GM03348 (cell line): ENCODE results near the gene MACROD2.
"Not testable (repeated sequence)": the region's sequence is repeated elsewhere in the genome, so short reads cannot be mapped to it uniquely, and the experiment has no call there.

Experiments used
- DNase-seq: peaks from one replicate; pipeline ENCODE4 v3.0.0; 2012; ENCODE audit warnings: low spot score

MACROD2 gene

GRCh38 chr20:14953736-14954135, 958.4 kb downstream of the MACROD2 start:
- no peak for DNase-seq

GRCh38 chr20:14955399-14955798, 960.1 kb downstream of the MACROD2 start:
- DNase-seq = no peak

GRCh38 chr20:14956026-14956425, 960.7 kb downstream of the MACROD2 start:
- no peak for DNase-seq

GRCh38 chr20:14956538-14956937, 961.2 kb downstream of the MACROD2 start:
- no peak for DNase-seq

GRCh38 chr20:14957402-14957801, 962.1 kb downstream of the MACROD2 start:
- DNase-seq = no peak

GRCh38 chr20:14958626-14959025, 963.3 kb downstream of the MACROD2 start:
- no peak for DNase-seq

GRCh38 chr20:14959506-14960475, 964.5 kb downstream of the MACROD2 start:
- no peak for DNase-seq

GRCh38 chr20:14960831-14961230, 965.5 kb downstream of the MACROD2 start:
- DNase-seq = no peak

- DNase-seq = peak; percentile 24
Measured at GRCh38 chr20:14963262-14963663, 967.9 kb downstream of the MACROD2 start.

- no peak for DNase-seq
Measured at GRCh38 chr20:14966203-14966602, 970.9 kb downstream of the MACROD2 start.

GRCh38 chr20:14966808-14967207, 971.5 kb downstream of the MACROD2 start:
- DNase-seq = no peak

GRCh38 chr20:14972256-14972655, 976.9 kb downstream of the MACROD2 start:
- no peak for DNase-seq

GRCh38 chr20:14972690-14973089, 977.4 kb downstream of the MACROD2 start:
- DNase-seq = no peak

- DNase-seq = no peak
Measured at GRCh38 chr20:14979453-14979986, 984.2 kb downstream of the MACROD2 start.

- not testable (repeated sequence) for DNase-seq
Measured at GRCh38 chr20:14981486-14981885, 986.2 kb downstream of the MACROD2 start.

- DNase-seq = not testable (repeated sequence)
Measured at GRCh38 chr20:14982324-14982723, 987.0 kb downstream of the MACROD2 start.

- no peak for DNase-seq
Measured at GRCh38 chr20:14984305-14984704, 989.0 kb downstream of the MACROD2 start.

- DNase-seq = no peak
Measured at GRCh38 chr20:14984768-14985622, 989.7 kb downstream of the MACROD2 start.

GRCh38 chr20:14986026-14986655, 990.8 kb downstream of the MACROD2 start:
- no peak for DNase-seq

GRCh38 chr20:14986656-14987055, 991.3 kb downstream of the MACROD2 start:
- no peak for DNase-seq

- no peak for DNase-seq
Measured at GRCh38 chr20:14989535-14990290, 994.4 kb downstream of the MACROD2 start.
